GM21723 (cell line): ENCODE data around the gene LDLRAD4.

Source experiments
- ATAC-seq: cut with Tn5 transposase; IDR thresholded peaks from one replicate; pipeline ENCODE4 v1.9.1; 2021; ENCODE audit warnings: mild to moderate bottlenecking, moderate library complexity; ENCODE audit not compliant: unreplicated experiment

The LDLRAD4 gene

GRCh38 chr18:13635046-13635445 lies 416.5 kb downstream of the LDLRAD4 start:
- ATAC-seq = no peak

- ATAC-seq = no peak
These were observed 420.4 kb downstream of the LDLRAD4 start for GRCh38 chr18:13638719-13639595.

- ATAC-seq = no peak
These were observed 421.8 kb downstream of the LDLRAD4 start for GRCh38 chr18:13640266-13640860.

GRCh38 chr18:13641551-13642439 lies 423.2 kb downstream of the LDLRAD4 start:
- ATAC-seq = no peak

- ATAC-seq = no peak
These were observed 423.9 kb downstream of the LDLRAD4 start for GRCh38 chr18:13642440-13642827.

- no peak for ATAC-seq
These were observed 424.7 kb downstream of the LDLRAD4 start for GRCh38 chr18:13643261-13643751.

- ATAC-seq = no peak
These were observed 426.5 kb downstream of the LDLRAD4 start for GRCh38 chr18:13645093-13645492.

- no peak for ATAC-seq
These were observed 428.1 kb downstream of the LDLRAD4 start for GRCh38 chr18:13646633-13647032.

- no peak for ATAC-seq
These were observed 429.2 kb downstream of the LDLRAD4 start for GRCh38 chr18:13647761-13648160.

GRCh38 chr18:13649397-13650390 lies 431.1 kb downstream of the LDLRAD4 start:
- no peak for ATAC-seq

- ATAC-seq = no peak
These were observed 435.3 kb downstream of the LDLRAD4 start for GRCh38 chr18:13653746-13654433.

GRCh38 chr18:13657974-13658373 lies 439.4 kb downstream of the LDLRAD4 start:
- ATAC-seq = no peak

- ATAC-seq = no peak
These were observed 440.1 kb downstream of the LDLRAD4 start for GRCh38 chr18:13658436-13659204.

GRCh38 chr18:13660510-13660909 lies 441.9 kb downstream of the LDLRAD4 start:
- no peak for ATAC-seq

GRCh38 chr18:13661051-13661778 lies 442.7 kb downstream of the LDLRAD4 start:
- no peak for ATAC-seq

GRCh38 chr18:13661779-13662256 lies 443.3 kb downstream of the LDLRAD4 start:
- no peak for ATAC-seq

- ATAC-seq = no peak
These were observed 454.1 kb downstream of the LDLRAD4 start for GRCh38 chr18:13672657-13673056.

GRCh38 chr18:13676471-13676870 lies 457.9 kb downstream of the LDLRAD4 start:
- ATAC-seq = no peak
